ENCODE measurements around the gene NEK7. TPM values are rescaled to one million over a fixed set of nuclear protein-coding genes. Genes with fewer than 3 reads are reported as not detected.

Gene NEK7
- polyA plus RNA-seq, 1 donor from 2014 or later = 3.3 TPM

- Histone ChIP-seq H3K9ac (ENCODE audit: low read length) (no peak overlapping the region), H3K79me2 (replicated peaks; ENCODE audit: insufficient read depth, low read length) (no peaks in the 10 kb centered on the region), H3K9me2 (ENCODE audit: insufficient read depth, low read length) (no peaks in the 10 kb centered on the region), H3K27me3 (ENCODE audit: insufficient read depth, low read depth, low read length) (no peaks in the 10 kb centered on the region), H3K4me2 (ENCODE audit: low read length) (no peak overlapping the region), H2AFZ (ENCODE audit: low read depth, low read length) (no peak overlapping the region), H3K27ac (ENCODE audit: low read length) (no peak overlapping the region), H3K36me3 (ENCODE audit: insufficient read depth, low read length) (no peaks in the 10 kb centered on the region), H3K4me3 (ENCODE audit: low read length) (no peak overlapping the region), H4K20me1 (ENCODE audit: insufficient read depth) (no peaks in the 10 kb centered on the region), H3K9me3 (ENCODE audit: low read length) (no peaks in the 10 kb centered on the region), H3F3A (ENCODE audit: insufficient read depth, low read length, poor library complexity, severe bottlenecking) (no peaks in the 10 kb centered on the region)
- TF ChIP-seq POLR2AphosphoS5 (IDR thresholded peaks at IDR 0.05) (no peak), EP300 (conservative IDR thresholded peaks at IDR 0.05; ENCODE audit: poor library complexity, severe bottlenecking) (no peak)
Observed at GRCh38 chr1:198175423-198176170, 18.8 kb downstream of the NEK7 start.

GRCh38 chr1:198176179-198176578, 19.4 kb downstream of the NEK7 start:
- Histone ChIP-seq H4K20me1 (ENCODE audit: insufficient read depth) (no peaks in the 10 kb centered on the region), H3K4me2 (ENCODE audit: low read length) (no peak overlapping the region), H3K27ac (ENCODE audit: low read length) (no peak overlapping the region), H3K9ac (ENCODE audit: low read length) (no peak overlapping the region), H3K27me3 (ENCODE audit: insufficient read depth, low read depth, low read length) (no peaks in the 10 kb centered on the region), H3K36me3 (ENCODE audit: insufficient read depth, low read length) (no peaks in the 10 kb centered on the region), H3F3A (ENCODE audit: insufficient read depth, low read length, poor library complexity, severe bottlenecking) (no peaks in the 10 kb centered on the region), H3K79me2 (replicated peaks; ENCODE audit: insufficient read depth, low read length) (no peaks in the 10 kb centered on the region), H3K4me3 (ENCODE audit: low read length) (no peak overlapping the region), H3K9me3 (ENCODE audit: low read length) (no peaks in the 10 kb centered on the region), H3K9me2 (ENCODE audit: insufficient read depth, low read length) (no peaks in the 10 kb centered on the region), H2AFZ (ENCODE audit: low read depth, low read length) (no peak overlapping the region)
- TF ChIP-seq EP300 (conservative IDR thresholded peaks at IDR 0.05; ENCODE audit: poor library complexity, severe bottlenecking) (no peak), RAD21 (conservative IDR thresholded peaks at IDR 0.05) (no peak), POLR2AphosphoS5 (IDR thresholded peaks at IDR 0.05) (no peak), CTCF (IDR thresholded peaks at IDR 0.05; ENCODE audit: poor library complexity, severe bottlenecking) (no peak), MXI1 (conservative IDR thresholded peaks at IDR 0.05; ENCODE audit: poor library complexity, severe bottlenecking) (no peak), EZH2 (IDR thresholded peaks at IDR 0.05; ENCODE audit: borderline replicate concordance, insufficient read depth, low read length, poor library complexity, severe bottlenecking) (no peak), REST (IDR thresholded peaks at IDR 0.05; ENCODE audit: borderline replicate concordance) (no peak), SMC3 (conservative IDR thresholded peaks at IDR 0.05; ENCODE audit: poor library complexity) (no peak), TAF1 (IDR thresholded peaks at IDR 0.05; ENCODE audit: low read depth) (no peak)

All from neural cell (in vitro differentiated cells).